HG03095 (cell line): ENCODE measurements around the gene C2orf68.
"Not testable (repeated sequence)": the region's sequence is repeated elsewhere in the genome, so short reads cannot be mapped to it uniquely, and the experiment has no call there.

ENCODE experiments used
- ATAC-seq: cut with Tn5 transposase; IDR thresholded peaks from one replicate; pipeline ENCODE4 v1.9.1; 2021; ENCODE audit warnings: moderate library complexity; ENCODE audit not compliant: unreplicated experiment

The C2orf68 gene

DNA sequence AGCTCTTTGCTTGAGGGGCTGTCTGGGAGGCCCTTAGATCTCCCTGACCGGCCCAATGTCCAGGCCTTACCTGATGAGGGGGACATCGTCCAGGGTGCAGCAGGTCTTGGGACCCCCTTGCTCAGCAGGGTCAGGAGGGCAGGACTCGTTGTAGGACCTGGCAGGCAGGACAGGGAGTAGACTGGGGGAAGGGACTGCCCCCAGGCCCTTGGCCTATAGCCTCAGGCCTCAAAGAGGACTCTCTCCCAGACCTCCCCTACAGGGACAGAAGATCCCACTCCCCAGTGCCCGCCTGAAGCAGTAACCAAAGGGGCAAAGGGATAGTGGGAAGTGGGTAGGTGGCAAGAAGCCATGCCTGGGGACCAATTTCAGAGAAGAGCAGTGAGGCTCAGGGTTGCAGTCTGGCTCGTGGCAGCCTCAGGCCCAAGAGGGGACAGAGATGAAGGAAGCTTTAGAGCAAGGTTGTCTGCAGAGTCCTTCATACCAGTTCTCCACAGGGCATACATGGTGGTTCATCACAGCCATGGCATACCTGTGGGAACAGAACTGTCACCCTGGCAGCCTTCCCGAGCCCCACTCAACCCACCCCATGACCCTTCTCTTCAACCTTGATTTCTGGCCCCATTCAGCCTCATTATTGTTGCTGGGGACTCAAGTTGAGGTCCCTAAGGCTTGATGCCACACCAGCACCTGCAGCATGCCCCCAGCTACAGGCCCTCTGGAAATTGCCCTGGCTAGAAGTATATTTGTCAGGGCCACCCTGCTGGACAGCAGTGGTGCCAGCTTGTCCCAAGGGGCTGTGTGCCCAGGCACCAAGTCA lies 10.7 kb downstream of the C2orf68 start:
- no peak for ATAC-seq

DNA sequence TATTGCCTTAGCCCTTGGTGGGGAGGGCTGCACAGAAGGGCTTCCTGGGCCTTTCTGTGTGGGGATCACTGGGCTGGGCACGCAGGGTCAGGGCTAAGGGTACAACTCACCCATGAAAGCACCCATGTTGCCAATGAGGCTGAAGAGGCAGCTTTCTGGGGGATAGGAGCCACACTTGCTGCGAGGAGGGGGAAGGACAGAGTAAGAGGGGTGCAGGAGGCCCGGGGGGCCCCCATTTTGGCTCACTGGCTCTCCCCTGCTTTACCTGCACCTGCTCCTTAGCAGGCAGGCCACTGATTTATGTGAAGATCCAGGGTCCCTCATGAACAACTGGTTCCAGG lies 11.7 kb downstream of the C2orf68 start:
- no peak for ATAC-seq

DNA sequence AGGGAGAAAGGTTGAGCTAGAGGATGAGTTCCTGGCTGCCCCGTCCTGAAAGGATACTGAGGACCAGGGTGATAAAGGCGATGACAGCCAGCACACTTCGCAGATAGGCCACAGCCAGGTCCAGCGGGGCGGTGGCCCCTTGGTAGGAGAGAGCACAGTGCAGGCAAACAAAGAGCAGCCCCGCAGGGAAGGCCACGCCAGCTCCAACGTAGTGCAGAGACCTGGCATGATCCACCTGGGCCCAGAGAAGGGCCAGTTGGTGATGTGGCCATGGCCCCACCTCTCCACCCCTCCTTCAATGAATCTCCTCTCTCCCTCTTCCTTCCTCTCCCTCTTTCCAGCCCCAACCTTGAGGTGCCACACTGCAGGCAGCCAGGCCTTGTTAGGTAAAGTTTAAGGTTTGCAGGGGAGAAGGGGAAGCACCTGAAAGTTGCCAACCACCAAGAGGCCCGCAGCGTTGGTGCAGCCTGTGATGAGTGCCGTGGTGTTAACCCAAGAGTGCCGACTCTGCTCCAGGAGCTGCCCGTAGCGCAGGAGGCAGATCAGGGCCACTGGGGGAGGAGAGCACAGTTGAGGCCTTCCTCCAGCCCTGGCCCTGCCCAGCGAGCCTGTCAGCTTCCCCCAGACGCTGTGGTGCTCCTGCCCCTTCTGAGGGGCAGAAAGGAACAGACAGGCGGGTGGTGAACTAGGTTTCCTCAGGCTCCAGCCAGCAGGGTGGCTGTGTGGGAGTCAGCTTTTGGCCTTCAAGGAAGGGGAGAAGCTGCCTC lies 12.2 kb downstream of the C2orf68 start:
- ATAC-seq: no peak

DNA sequence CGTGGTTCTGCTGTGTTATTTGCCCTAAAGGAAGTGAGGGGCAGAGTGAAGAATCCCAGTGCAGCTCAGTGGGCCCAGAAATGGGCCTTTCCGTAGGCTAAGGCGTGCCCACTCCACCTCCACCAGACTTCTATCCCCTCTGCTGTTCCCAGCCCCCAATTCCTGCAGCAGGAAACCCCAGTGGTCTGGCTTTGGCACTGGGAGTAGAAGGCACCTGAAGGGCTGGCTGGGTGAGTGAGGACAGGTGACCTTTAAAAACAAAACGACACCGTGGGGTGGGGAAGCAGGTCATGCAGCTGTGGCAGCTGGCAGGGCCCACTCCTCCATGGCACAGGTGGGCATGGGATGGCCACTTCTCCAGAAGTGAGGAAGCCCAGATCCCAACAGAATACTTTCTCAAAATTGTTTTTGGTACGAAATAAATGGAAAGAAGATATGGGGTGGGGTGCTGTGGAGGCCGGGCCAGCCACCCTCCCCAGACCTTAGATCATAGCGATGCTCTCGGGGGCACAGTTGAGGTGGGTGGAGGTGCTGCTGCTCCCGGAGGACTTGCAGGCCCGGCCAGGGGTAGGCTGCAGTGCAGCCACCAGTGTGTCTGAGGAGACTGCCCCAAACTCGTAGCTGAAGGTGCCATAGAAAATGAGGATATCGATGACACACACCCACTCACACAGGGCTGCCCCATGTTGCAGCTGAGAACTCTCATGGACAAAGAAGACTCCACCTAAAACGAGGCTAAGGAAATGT lies 13.1 kb downstream of the C2orf68 start:
- no peak for ATAC-seq

DNA sequence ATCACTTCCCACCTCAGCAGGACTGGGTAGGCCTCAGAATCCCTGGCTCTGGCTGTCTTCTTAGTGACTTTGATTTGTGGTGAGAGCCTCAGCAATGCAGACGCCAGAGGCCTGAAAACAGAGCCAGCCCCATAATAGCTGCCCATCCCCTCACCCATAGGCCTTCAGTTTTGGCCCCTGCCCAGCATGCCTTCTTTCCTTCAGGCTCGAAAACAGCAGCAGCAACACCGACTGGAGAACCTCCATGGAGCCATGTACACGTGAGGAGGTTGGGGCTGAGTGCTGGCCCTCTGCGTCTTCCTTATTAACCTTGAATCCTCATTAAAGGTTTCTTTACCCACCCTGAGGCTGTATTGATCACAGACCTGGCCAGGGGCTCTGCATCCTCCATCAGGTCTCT lies 14.6 kb downstream of the C2orf68 start:
- no peak for ATAC-seq

DNA sequence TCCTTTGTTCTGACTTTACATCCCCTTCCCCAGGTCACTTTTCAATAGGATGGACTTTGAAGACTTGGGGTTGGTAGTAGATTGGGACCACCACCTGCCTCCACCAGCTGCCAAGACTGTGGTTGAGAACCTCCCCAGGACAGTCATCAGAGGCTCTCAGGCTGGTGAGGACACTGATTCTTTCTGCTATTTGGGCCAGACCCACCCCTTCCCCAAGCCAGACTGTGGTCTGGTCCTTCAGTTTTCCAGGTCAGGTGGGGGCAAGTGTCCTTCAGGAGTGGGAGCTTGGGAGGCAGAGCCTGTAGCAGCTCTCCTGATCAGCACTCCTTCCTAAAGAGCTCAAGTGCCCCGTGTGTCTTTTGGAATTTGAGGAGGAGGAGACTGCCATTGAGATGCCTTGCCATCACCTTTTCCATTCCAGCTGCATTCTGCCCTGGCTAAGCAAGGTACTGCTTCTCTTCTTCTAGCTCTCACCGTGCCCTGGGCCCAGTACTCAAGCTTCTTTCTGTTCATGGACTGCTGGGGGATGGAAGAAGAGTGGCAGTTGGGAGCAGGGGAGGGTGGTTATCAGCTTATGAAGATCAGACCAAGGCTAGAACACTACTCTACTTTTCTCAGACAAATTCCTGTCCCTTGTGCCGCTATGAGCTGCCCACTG lies 15.3 kb downstream of the C2orf68 start:
- no peak for ATAC-seq

DNA sequence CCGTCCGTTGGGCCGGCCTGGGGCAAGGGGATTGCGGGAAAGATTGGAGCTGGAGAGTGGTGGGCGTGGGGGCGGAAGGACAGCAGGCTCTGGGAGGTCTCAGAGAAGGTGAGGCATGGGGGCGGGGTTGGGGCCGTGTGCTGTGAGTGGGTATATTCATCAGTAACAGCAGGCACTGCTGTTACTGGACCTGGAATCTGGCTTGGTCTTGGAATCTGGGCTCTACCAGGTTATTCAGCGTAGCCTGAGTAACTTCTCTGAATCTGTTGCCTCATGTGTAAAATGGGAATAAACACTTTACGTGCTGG lies 15.9 kb downstream of the C2orf68 start:
- no peak for ATAC-seq

DNA sequence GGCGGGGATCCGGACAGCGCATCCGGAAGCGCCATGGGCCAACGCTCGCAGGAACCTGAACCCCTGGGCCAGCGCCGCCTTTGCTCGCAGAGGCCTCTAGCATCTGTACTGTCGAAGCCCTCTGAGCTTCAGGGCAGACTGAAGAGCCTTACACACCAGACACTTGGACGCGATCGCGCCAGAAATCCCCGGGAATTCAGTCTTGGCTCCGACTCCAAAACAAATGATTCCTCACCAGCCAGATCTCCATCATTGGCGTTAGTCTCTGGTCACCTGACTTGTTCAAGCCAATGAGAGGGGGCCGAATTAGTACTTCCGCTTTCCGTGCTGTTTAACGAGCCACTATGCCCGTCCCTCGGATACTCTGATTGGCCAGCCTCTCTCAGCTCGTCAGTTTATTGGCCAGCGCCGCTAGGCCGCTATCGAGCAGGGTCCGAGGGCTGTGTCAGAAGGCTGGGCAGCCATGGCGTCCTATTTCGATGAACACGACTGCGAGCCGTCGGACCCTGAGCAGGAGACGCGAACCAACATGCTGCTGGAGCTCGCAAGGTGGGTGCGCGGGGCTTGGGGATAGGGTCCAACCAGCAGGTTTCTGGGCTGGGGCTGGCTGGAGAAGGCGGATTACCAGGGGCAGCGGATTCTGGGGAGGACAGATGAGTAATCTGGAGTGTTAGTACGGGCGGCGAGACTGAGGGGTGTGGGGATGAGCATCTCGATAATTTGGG lies 16.4 kb downstream of the C2orf68 start, which contains the start of gene RNF181:
Gene RNF181, plus strand, starts transcription at position 445 of the 725 bp plus-strand sequence. Its CDS starts 19 bp downstream, at position 464.
- peak; percentile 98 for ATAC-seq

DNA sequence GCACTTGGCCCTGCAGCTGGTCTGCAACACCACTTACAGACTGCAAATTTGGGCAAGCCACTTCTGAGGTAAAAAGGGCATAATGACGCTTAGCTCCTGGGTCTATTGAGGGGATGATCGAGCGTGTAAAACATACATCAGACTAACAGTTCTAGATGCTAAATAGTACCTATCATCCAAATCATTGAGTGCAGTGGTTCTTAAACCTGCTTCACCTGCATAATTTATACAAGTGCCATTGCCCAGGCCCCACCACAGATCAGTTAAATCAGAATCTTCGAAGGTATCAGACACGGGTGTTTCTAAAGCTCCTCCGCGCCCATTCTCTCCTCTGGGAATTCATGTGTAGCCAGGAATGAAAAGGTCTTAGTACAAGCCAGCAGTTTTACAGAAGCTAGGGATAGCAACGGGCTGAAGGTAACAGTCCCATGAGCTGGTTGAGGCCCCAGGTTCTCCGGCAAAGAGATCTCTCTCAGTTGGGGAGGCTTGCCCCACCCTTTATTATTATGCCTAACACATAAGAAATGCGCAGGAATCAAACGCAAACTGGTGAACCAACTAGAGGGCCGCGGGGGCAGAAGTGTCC lies 17.1 kb downstream of the C2orf68 start:
- no peak for ATAC-seq

DNA sequence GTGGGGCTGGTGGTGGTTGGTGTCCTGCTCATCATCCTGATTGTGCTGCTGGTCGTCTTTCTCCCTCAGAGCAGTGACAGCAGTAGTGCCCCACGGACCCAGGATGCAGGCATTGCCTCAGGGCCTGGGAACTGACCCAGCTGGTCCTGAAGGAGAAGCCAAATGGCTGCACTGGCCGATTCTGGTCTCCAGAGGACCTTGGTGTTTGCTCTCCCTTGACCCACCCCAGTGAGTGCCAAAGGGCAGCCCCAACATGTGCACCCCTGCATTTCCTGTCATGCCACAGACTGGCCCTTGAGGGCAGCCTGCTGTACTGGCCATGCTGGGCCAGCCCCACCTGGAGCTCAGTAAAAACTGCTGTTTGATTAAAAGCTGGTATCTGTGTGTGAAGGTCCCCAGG lies 18.8 kb downstream of the C2orf68 start:
- no peak for ATAC-seq

DNA sequence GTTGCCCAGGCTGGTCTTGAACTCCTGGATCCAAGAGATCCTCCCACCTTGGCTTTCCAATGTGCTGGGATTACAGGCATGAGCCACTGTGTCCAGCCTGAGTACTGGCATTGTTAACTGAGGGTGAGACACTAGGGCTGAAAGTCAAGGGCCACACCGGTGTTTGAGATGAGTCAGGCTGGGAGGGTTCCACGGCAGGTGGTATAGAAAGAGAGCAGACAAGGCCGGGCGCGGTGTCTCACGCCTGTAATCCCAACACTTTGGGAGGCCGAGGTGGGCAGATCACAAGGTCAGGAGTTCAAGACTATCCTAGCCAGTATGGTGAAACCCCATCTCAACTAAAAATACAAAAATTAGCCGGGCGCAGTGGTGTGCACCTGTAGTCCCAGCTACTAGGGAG lies 19.6 kb downstream of the C2orf68 start:
- not testable (repeated sequence) for ATAC-seq

DNA sequence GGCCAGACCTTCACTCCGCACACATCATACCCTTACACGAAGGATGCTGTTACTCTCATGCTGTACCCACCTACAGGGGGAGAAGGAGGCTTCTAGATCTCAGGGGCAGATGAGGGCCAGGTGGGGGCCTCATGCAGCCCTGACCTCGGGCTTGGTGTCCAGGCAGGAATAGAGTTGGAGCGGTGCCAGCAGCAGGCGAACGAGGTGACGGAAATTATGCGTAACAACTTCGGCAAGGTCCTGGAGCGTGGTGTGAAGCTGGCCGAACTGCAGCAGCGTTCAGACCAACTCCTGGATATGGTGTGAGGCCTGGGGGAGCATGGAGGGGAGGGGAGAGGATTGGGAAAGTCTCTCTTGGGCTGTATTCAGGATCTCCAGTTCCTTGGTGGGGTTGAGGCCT lies 20.3 kb downstream of the C2orf68 start:
- no peak for ATAC-seq

DNA sequence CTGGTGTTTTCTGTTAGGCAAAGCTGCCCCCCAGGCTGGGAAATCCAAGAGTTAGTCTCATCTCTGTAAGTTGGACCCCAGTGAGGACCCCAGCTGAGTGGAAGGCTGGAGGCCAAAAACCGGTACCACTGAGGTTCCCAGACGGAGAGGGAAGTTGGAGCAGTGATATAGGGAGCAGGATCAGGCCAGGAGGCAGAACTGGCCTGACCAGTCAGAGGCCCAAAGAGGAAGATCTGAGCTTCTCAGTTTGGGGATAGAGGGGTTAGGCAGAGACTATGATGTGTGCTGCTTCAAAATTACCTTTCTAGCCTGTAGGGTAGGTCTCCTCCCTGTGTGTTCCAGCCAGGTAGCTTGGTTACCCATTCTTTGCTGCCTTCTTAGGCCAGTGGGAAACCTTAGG lies 20.9 kb downstream of the C2orf68 start:
- ATAC-seq: no peak

DNA sequence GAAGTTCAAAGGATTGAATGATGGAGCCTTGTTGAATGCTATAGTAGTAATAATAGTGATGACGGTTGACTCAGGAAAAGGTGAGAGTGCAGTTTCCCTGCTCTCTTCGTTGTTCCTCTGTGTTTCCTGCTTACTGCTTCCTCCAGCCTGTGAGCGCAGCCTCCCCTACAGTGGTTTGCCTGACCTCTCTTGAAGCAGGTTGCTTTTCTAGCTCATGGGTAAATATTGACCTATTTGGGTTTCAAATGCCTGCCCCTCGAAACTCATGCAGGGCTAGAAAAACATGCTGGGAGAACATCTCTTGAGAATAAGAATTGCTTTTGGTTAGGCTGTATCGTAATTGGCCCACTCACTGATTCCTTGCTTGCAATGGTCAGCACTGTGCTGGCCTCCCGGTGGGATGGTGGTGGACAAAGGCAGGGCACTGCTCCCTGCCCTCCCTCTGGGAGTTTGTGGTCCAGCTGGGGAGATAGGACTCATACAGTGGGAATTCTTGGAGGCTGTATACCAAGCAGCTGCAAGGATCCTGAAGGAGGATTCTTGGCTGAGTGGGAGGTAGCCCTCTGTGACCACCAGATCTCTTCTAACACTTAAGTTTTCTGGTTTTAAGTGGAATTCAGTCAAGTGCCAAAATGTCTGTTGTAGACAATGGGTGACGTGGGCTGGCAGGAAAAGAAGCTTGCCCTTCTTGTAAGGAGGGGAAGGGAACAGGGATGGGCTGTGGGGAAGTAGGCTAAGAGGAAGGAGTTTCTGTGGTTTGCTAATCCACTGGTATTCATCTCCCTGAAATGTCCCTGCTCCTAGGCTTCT lies 21.7 kb downstream of the C2orf68 start:
- no peak for ATAC-seq

DNA sequence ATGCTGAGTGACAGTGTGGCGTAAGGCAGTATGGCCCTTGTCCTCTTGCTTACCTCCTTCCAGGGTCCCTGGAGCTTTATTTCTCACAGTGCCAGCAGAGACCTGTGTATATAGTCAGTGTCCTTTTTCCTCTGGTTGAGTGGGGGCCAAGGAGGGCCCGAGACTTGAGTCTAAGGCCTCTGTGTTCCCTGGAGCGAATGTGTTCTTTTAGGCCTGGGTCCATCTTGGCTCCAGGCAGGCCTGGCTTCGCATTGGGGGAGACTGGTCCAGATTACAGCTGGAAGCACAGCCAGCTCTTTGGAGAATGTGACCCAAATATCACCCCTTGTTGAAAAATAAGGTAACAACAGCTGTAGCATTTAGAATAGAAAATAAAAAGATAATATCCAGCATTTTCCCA lies 22.7 kb downstream of the C2orf68 start:
- no peak for ATAC-seq

DNA sequence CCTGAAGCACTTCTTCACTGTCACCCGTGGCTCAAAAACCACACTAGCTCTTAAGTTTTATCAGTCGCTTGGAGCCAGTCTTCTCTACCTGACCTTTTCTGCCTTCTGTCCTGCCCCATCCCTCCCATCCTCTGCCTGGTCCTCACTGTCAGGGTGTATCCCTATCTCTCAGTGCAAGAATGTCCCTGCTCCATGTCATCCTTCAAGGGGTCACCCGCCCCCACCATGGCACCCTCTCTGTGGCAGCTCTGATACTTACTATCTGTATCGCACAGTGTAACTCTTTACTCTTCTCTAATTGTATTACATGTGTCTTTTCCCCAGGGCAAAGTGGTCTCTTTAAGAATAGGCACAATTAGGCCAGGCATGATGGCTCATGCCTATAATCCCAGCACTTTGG lies 23.2 kb downstream of the C2orf68 start:
- ATAC-seq: no peak

DNA sequence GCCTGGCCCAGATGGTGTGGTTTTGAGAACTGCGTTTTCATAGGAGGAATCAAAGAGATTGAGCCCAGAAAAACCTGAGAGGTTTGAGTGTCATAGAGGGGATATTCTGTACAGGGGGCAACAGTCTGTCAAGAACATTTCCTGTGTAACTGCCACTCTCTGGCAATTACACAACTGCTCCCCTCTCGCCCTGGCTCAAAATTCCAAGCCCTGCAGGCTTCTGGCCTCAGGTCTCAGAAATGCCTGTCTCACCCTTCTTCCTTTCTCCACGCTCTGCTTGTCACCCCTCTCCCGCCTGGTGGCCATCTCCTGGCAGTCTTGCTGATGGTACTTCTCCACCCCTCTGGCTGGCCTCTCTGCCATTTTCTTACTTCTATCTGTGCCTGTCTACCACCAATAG lies 23.6 kb downstream of the C2orf68 start:
- no peak for ATAC-seq

DNA sequence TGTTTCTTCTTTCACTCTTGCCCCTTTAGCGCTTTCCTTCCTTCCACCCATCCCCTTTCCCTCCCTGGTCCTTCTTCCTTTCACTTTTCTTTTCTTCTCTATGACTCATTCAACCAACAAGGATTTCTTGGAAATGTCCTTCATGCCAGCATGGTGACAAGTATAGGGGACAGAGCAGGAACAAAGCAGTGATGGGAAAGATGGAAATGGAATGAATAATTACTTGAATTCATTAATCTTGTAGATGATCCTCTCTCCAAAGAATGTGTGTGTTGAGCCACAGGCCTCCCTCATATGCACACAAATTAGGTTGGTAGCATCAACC lies 26.1 kb downstream of the C2orf68 start:
- no peak for ATAC-seq
